T47D (cell line): ENCODE data around the gene TGM5.

Experiments used
- DNase-seq, 2 experiments: peaks; one replicate each; pipeline versions ENCODE4 v3.0.0 to v3.0.0-alpha.2; 2011 to 2012; ENCODE audit warnings: low read depth in 1 of 2, low spot score in 1 of 2
- JUND ChIP-seq: IDR thresholded peaks from 2 replicates; pipeline ENCODE4 v1.6.1; 2012; ENCODE audit warnings: low read depth
- in situ Hi-C: cut with HindIII; loops from 2 replicates; pipeline ENCODE4 v1.10.0; 2016; ENCODE audit warnings: low sequenced_read_pairs, low pct_unique_long_range_greater_than_20kb

TGM5 gene

GRCh38 chr15:43251185-43251870, 15.4 kb downstream of the TGM5 start:
- no peak for DNase-seq
- no peak for TF ChIP-seq JUND
- in situ Hi-C loops: no loop called here

GRCh38 chr15:43250785-43251184, 15.9 kb downstream of the TGM5 start:
- DNase-seq: no peak
- TF ChIP-seq JUND: no peak

GRCh38 chr15:43249699-43250203, 17.0 kb downstream of the TGM5 start:
- in situ Hi-C loops: no loop called here

More at GRCh38 chr15:43250785-43251184, 15.9 kb downstream of the TGM5 start:
- in situ Hi-C loops: no loop called here

GRCh38 chr15:43249236-43249635, 17.5 kb downstream of the TGM5 start:
- TF ChIP-seq JUND: no peak
- in situ Hi-C loops: no loop called here
- DNase-seq: no peak

More at GRCh38 chr15:43249699-43250203, 17.0 kb downstream of the TGM5 start:
- no peak for DNase-seq
- TF ChIP-seq JUND: no peak

GRCh38 chr15:43246261-43246774, 20.4 kb downstream of the TGM5 start:
- no peak for TF ChIP-seq JUND
- DNase-seq: no peak
- in situ Hi-C loops: no loop called here

GRCh38 chr15:43244092-43244491, 22.6 kb downstream of the TGM5 start:
- in situ Hi-C loops: no loop called here
- TF ChIP-seq JUND: no peak
- no peak for DNase-seq

GRCh38 chr15:43243020-43243645, 23.6 kb downstream of the TGM5 start:
- in situ Hi-C loops: no loop called here

GRCh38 chr15:43242616-43243015, 24.1 kb downstream of the TGM5 start:
- no peak for DNase-seq
- in situ Hi-C loops: no loop called here
- no peak for TF ChIP-seq JUND

More at GRCh38 chr15:43243020-43243645, 23.6 kb downstream of the TGM5 start:
- TF ChIP-seq JUND: no peak
- no peak for DNase-seq

- in situ Hi-C loops: no loop called here
- no peak for DNase-seq
- no peak for TF ChIP-seq JUND
Measured at GRCh38 chr15:43241100-43241499, 25.6 kb downstream of the TGM5 start.

GRCh38 chr15:43239732-43240491, 26.8 kb downstream of the TGM5 start:
- DNase-seq: no peak
- in situ Hi-C loops: no loop called here
- no peak for TF ChIP-seq JUND

GRCh38 chr15:43238671-43239131, 28.0 kb downstream of the TGM5 start:
- in situ Hi-C loops: no loop called here
- no peak for TF ChIP-seq JUND
- DNase-seq: no peak

- in situ Hi-C loops: no loop called here
- no peak for DNase-seq
- TF ChIP-seq JUND: no peak
Measured at GRCh38 chr15:43237842-43238470, 28.8 kb downstream of the TGM5 start.
